Activated CD8-positive, alpha-beta memory T cell treated with anti-CD3 and anti-CD28 coated beads for 4 hours (primary cell): ENCODE measurements around the gene RAB4A.

Source experiments
- DNase-seq, 2 donors: peaks; one replicate each; pipeline ENCODE4 v3.0.0-alpha.2; 2020; ENCODE audit warnings: low read depth in 2 of 2

Gene RAB4A

GRCh38 chr1:229244091-229244490 lies 26.8 kb upstream of the RAB4A start:
- no peak for DNase-seq

- no peak for DNase-seq
These were observed 23.0 kb upstream of the RAB4A start for GRCh38 chr1:229247871-229248270.

GRCh38 chr1:229248821-229249817 lies 21.8 kb upstream of the RAB4A start:
- DNase-seq, result no peak

- no peak for DNase-seq
These were observed 20.9 kb upstream of the RAB4A start for GRCh38 chr1:229249854-229250644.

GRCh38 chr1:229251185-229251584 lies 19.7 kb upstream of the RAB4A start:
- DNase-seq, result no peak

GRCh38 chr1:229252228-229252984 lies 18.5 kb upstream of the RAB4A start:
- DNase-seq, result no peak

- DNase-seq, result no peak
These were observed 17.5 kb upstream of the RAB4A start for GRCh38 chr1:229253151-229253974.

GRCh38 chr1:229254910-229255541 lies 15.9 kb upstream of the RAB4A start:
- DNase-seq, result no peak

- DNase-seq, result peak; percentile 38 to 41
These were observed 12.7 kb upstream of the RAB4A start for GRCh38 chr1:229258031-229258756.

GRCh38 chr1:229258757-229259060 lies 12.2 kb upstream of the RAB4A start:
- no peak for DNase-seq

GRCh38 chr1:229260297-229260696 lies 10.6 kb upstream of the RAB4A start:
- no peak for DNase-seq

- DNase-seq, result no peak
These were observed 8.7 kb upstream of the RAB4A start for GRCh38 chr1:229262239-229262638.

- no peak for DNase-seq
These were observed 7.7 kb upstream of the RAB4A start for GRCh38 chr1:229263254-229263653.

- DNase-seq, result no peak
These were observed 6.8 kb upstream of the RAB4A start for GRCh38 chr1:229264068-229264467.

- DNase-seq, result no peak
These were observed 6.4 kb upstream of the RAB4A start for GRCh38 chr1:229264487-229264886.

- no peak for DNase-seq
These were observed 4.6 kb upstream of the RAB4A start for GRCh38 chr1:229266274-229266673.

- DNase-seq, result no peak
These were observed 3.9 kb upstream of the RAB4A start for GRCh38 chr1:229266832-229267500.

- no peak for DNase-seq
These were observed 2.4 kb upstream of the RAB4A start for GRCh38 chr1:229268505-229268904.

GRCh38 chr1:229271448-229272159 lies 693 bp downstream of the RAB4A start:
- peak in 1 of 2 donors; percentile 14 for DNase-seq
